Effector memory CD8-positive, alpha-beta T cell (primary cell): ENCODE results near the gene PPARG.
"Not testable (repeated sequence)": the region's sequence is repeated elsewhere in the genome, so short reads cannot be mapped to it uniquely, and the experiment has no call there.

Experiments used
- ATAC-seq: fragments of 150-1000 bp; cut with Tn5 transposase; replicated peaks from 2 replicates; pipeline ENCODE4 v1.10.0; 2021; ENCODE audit warnings: mild to moderate bottlenecking, moderate library complexity
- DNase-seq, 3 experiments: peaks; one replicate each; pipeline ENCODE4 v3.0.0; 2021
- H3K27ac Mint-ChIP-seq, 2 donors: one replicate each; pipeline ENCODE4 v1.8.0; 2022; ENCODE audit warnings: mild to moderate bottlenecking in 2 of 2, mixed read lengths in 2 of 2, moderate library complexity in 2 of 2
- H3K27me3 Mint-ChIP-seq, 2 donors: one replicate each; pipeline ENCODE4 v1.8.0; 2022; ENCODE audit warnings: mixed read lengths in 2 of 2
- H3K36me3 Mint-ChIP-seq: one replicate; pipeline ENCODE4 v1.8.0; 2022; ENCODE audit warnings: mild to moderate bottlenecking, moderate library complexity, mixed read lengths; ENCODE audit not compliant: insufficient read depth
- H3K4me1 Mint-ChIP-seq, 2 donors: one replicate each; pipeline ENCODE4 v1.8.0; 2022; ENCODE audit warnings: low read depth in 2 of 2, mixed read lengths in 2 of 2
- H3K4me3 Mint-ChIP-seq, 2 donors: one replicate each; pipeline ENCODE4 v1.8.0; 2022; ENCODE audit warnings: mild to moderate bottlenecking in 2 of 2, mixed read lengths in 2 of 2, moderate library complexity in 2 of 2
- H3K9me3 Mint-ChIP-seq, 2 donors: one replicate each; pipeline ENCODE4 v1.8.0; 2022; ENCODE audit warnings: mixed read lengths in 2 of 2

PPARG gene

GRCh38 chr3:12448404-12449202 lies 159.7 kb downstream of the PPARG start:
- peaks cover 19 to 29% of the 10 kb centered on the region in 2 donors for H3K27me3 Mint-ChIP-seq
- not testable (repeated sequence) for H3K4me3 Mint-ChIP-seq, ATAC-seq, H3K9me3 Mint-ChIP-seq, DNase-seq, H3K36me3 Mint-ChIP-seq, H3K4me1 Mint-ChIP-seq, H3K27ac Mint-ChIP-seq

GRCh38 chr3:12449889-12450682 lies 161.2 kb downstream of the PPARG start:
- H3K9me3 Mint-ChIP-seq = no peaks in the 10 kb centered on the region
- no peak overlapping the region for H3K27ac Mint-ChIP-seq
- H3K4me3 Mint-ChIP-seq = no peak overlapping the region
- H3K36me3 Mint-ChIP-seq = no peaks in the 10 kb centered on the region
- DNase-seq = no peak
- H3K4me1 Mint-ChIP-seq = no peaks in the 10 kb centered on the region
- no peak for ATAC-seq
- H3K27me3 Mint-ChIP-seq = peaks cover 12 to 15% of the 10 kb centered on the region in 2 donors

- H3K4me3 Mint-ChIP-seq = no peak overlapping the region
- no peak overlapping the region for H3K27ac Mint-ChIP-seq
- H3K4me1 Mint-ChIP-seq = no peaks in the 10 kb centered on the region
- no peaks in the 10 kb centered on the region for H3K36me3 Mint-ChIP-seq
- H3K9me3 Mint-ChIP-seq = no peaks in the 10 kb centered on the region
- ATAC-seq (no peak), DNase-seq (no peak)
- H3K27me3 Mint-ChIP-seq = peaks cover 0 to under 1% of the 10 kb centered on the region in 2 donors
Measured at GRCh38 chr3:12451481-12451880, 162.6 kb downstream of the PPARG start.

DNA sequence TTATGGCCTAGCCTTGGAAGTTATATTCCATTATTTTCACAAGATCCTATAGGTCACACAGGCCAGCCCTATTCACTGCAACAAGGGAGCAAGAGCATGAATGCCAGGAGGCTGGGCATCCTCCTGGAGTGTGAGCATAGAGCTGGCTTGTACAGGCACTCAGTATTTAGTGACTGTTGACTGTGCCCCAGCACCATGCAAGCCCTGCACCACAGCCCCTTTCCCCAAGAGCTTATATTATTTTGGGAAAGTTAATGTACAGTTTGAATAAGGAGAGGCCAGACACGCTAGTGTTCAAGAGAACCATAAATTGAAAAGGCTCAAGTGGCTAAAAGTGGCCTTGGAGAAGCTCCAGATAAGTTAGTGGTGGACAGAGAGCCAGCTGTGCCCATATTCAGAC lies 163.1 kb downstream of the PPARG start:
- Mint-ChIP-seq H3K9me3 (no peaks in the 10 kb centered on the region), H3K36me3 (no peaks in the 10 kb centered on the region), H3K4me1 (no peaks in the 10 kb centered on the region), H3K4me3 (no peak overlapping the region), H3K27ac (no peak overlapping the region), H3K27me3 (no peaks in the 10 kb centered on the region)
- ATAC-seq (no peak), DNase-seq (no peak)

DNA sequence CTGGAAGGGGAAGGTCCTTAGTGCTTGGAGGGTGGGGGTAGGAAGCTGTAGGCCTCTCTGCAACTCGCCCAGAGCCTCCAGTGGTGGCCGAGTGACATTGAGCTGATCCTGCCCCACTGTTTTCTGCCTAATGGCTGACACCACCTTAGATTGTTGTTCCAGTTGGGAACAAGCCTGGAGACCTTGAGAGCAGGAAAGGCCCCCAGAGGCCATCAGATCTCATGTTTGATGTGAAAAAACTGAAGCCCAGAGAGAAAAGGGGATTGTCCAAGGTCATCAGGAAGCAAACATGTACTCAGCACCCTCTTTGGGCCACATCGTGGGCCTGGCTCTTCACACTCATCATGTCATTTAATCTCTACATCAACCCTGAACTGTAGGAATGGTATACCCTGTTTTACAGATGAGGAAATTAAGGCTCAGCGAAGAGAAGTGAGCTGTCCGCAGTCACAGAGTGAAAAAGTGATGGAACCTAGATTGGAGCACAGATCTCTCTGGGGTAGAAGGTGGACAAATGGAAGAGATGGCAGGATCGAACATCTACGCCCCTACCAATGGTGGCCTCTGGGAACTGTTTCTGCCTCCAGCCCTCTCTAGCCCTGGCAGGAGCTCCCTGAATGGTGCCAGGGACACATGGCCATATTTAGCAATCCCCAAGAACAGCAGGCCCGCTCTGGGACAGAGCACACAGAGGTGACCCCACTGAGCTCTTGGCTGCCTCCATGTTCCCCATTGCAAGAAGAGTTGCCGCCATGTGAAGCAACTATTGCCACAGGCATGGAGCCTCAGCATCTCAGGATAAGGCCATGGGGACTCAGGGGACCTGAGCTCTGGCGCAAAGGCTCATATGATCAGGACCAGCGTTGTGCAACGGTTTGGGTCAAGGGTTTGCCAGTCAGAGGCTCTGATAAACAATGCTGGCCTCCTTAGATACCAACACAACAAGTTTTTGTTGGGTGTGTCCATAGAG lies 163.8 kb downstream of the PPARG start:
- no peaks in the 10 kb centered on the region for H3K36me3 Mint-ChIP-seq
- no peaks in the 10 kb centered on the region for H3K9me3 Mint-ChIP-seq
- no peaks in the 10 kb centered on the region for H3K27me3 Mint-ChIP-seq
- no peak overlapping the region for H3K4me3 Mint-ChIP-seq
- no peaks in the 10 kb centered on the region for H3K4me1 Mint-ChIP-seq
- DNase-seq (no peak), ATAC-seq (no peak)
- no peak overlapping the region for H3K27ac Mint-ChIP-seq

- Mint-ChIP-seq H3K27ac (no peak overlapping the region), H3K4me1 (no peaks in the 10 kb centered on the region), H3K4me3 (no peak overlapping the region), H3K36me3 (no peaks in the 10 kb centered on the region), H3K27me3 (no peaks in the 10 kb centered on the region), H3K9me3 (no peaks in the 10 kb centered on the region)
- DNase-seq (no peak), ATAC-seq (no peak)
Measured at GRCh38 chr3:12454076-12454815, 165.4 kb downstream of the PPARG start.

DNA sequence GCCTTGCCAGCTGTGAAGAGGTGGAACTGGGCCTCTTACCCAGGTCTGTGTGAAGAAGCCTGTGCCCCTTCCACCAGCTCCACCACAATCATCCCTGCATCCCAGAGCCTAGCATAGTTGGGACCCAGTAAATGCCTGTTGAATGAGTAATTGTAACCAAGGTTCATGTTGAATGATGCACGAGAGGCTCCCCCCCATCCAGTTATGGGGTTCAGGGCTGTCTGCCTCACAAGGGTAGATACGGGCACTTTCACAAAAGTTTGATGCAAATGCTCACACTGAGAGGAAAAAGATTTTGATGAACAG lies 165.9 kb downstream of the PPARG start:
- no peaks in the 10 kb centered on the region for H3K9me3 Mint-ChIP-seq
- no peak for DNase-seq
- H3K4me3 Mint-ChIP-seq = no peak overlapping the region
- H3K27me3 Mint-ChIP-seq = no peaks in the 10 kb centered on the region
- no peaks in the 10 kb centered on the region for H3K36me3 Mint-ChIP-seq
- no peaks in the 10 kb centered on the region for H3K4me1 Mint-ChIP-seq
- no peak overlapping the region for H3K27ac Mint-ChIP-seq
- no peak for ATAC-seq

DNA sequence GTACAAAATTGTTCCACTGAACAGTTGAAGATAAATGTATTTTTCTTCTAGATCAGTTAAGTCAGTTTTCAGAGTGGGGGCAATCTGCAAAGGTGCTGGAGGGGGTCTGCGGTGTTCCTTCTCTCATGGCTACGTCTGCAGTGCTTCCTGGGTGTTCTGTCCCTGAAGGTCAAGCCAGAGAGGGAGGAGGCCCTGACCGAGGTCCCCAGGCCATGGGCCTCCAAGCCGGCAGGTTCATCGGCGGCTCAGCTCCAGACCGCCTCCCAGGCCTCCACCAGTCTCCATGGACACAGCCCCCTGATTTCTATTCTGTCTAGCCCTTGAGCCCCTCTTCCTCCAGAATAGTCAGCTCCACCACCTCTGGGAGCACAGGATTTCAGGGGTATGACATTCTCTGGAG lies 166.9 kb downstream of the PPARG start:
- Mint-ChIP-seq H3K27ac (no peak overlapping the region), H3K36me3 (no peaks in the 10 kb centered on the region), H3K9me3 (no peaks in the 10 kb centered on the region), H3K4me1 (no peaks in the 10 kb centered on the region), H3K27me3 (no peaks in the 10 kb centered on the region), H3K4me3 (no peak overlapping the region)
- no peak for ATAC-seq
- no peak for DNase-seq

DNA sequence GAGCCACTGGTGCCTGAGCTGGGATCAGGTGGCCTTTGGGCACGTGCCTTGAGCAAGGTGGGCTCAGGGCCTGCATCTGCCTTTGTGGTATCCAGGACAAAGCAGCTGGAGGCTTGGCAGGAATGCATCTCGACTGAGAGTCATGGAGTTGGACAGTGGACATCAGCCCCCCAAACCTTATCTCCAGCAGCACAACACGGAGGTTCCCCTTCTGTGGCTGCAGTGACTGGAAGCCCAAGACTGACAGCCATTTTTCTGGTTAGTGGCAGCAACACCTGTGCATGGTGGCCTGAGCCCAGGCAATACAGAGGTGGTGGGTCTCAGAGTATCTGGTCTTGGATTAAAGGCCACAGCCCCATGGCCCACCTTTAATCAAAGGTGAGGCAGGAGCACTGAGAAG lies 167.6 kb downstream of the PPARG start:
- no peaks in the 10 kb centered on the region for H3K4me1 Mint-ChIP-seq
- no peak overlapping the region for H3K27ac Mint-ChIP-seq
- no peak overlapping the region for H3K4me3 Mint-ChIP-seq
- ATAC-seq (no peak), DNase-seq (no peak)
- H3K36me3 Mint-ChIP-seq = no peaks in the 10 kb centered on the region
- no peaks in the 10 kb centered on the region for H3K27me3 Mint-ChIP-seq
- no peaks in the 10 kb centered on the region for H3K9me3 Mint-ChIP-seq

- not testable (repeated sequence) for H3K4me1 Mint-ChIP-seq, H3K9me3 Mint-ChIP-seq, DNase-seq, H3K4me3 Mint-ChIP-seq, H3K27ac Mint-ChIP-seq, H3K36me3 Mint-ChIP-seq, H3K27me3 Mint-ChIP-seq, ATAC-seq
Measured at GRCh38 chr3:12457380-12457779, 168.5 kb downstream of the PPARG start.

DNA sequence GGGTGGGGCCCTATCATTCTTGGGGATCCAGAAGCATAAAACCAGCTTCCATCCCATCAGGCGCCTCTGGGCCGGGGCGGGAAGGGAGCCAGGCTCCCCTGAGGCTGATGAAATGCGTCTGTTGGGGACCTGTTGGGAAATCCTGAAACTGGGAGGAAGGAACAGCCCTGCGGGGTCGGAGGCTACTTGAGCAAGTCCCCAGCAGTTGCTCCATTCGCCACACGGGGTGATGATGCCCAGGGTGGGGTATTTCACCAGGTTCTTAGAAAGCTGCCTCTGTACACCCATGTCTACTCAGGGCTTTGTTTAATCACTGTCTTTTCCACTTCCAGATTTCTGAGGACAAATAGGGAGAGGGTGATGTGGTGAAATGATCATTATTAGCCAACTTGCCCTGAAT lies 170.0 kb downstream of the PPARG start:
- no peak for DNase-seq

DNA sequence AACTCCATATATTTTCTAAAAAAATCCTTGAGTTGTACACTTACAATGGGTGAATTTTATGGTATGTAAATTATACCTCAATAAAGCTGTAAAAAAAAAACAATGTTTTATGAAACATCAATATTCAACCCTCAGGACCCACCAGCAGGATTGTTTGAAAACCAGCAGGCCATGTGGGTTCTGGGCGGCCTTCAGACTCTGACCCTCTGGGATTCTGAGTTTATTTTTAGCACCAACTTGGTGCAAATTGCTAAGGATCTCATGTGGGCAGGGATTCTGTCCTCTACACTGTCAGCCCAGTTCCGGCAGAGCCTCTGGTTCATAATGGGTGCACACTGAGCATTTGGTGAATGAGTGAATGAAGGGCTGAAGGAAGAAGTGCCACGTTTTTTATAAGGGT lies 171.3 kb downstream of the PPARG start:
- Mint-ChIP-seq H3K27ac (no peak overlapping the region), H3K4me3 (no peak overlapping the region)
- no peak for ATAC-seq

More for the DNA sequence above, 170.0 kb downstream of the PPARG start:
- Mint-ChIP-seq H3K9me3 (no peaks in the 10 kb centered on the region), H3K27ac (no peak overlapping the region), H3K36me3 (peaks cover 3% of the 10 kb centered on the region), H3K4me3 (no peak overlapping the region), H3K4me1 (peaks cover 0 to 4% of the 10 kb centered on the region in 2 donors), H3K27me3 (no peaks in the 10 kb centered on the region)
- ATAC-seq = no peak

More for the DNA sequence above, 171.3 kb downstream of the PPARG start:
- Mint-ChIP-seq H3K27me3 (no peaks in the 10 kb centered on the region), H3K36me3 (peaks cover 3% of the 10 kb centered on the region), H3K4me1 (peaks cover 0 to 4% of the 10 kb centered on the region in 2 donors), H3K9me3 (no peaks in the 10 kb centered on the region)
- no peak for DNase-seq
